Measurements from ENCODE around the gene PAQR6. TPM values are rescaled to one million over a fixed set of nuclear protein-coding genes. Genes with fewer than 3 reads are reported as not detected.

Gene PAQR6
- total RNA-seq, 4 donors from 2014 or later = 4.5 to 18.5 (median 7.2) TPM

GRCh38 chr1:156257711-156258110, 9.9 kb upstream of the PAQR6 start:
- peaks cover 7% of the 10 kb centered on the region for H3K4me1 ChIP-seq
- no peak for DNase-seq (ENCODE audit: low spot score in 2 of 2)
- H3K27ac ChIP-seq = no peak overlapping the region
- no peaks in the 10 kb centered on the region for H3K9me3 ChIP-seq
- no peaks in the 10 kb centered on the region for H3K27me3 ChIP-seq
- 52% methylated on average over 2 of the region's 2 CpGs for WGBS
- TF ChIP-seq POLR2AphosphoS5 (IDR thresholded peaks at IDR 0.05) (no peak), EP300 (IDR thresholded peaks at IDR 0.05) (no peak), POLR2A (IDR thresholded peaks at IDR 0.05) (no peak), CTCF (IDR thresholded peaks at IDR 0.05) (no peak)
- peaks cover 92% of the 10 kb centered on the region for H3K36me3 ChIP-seq
- no peak overlapping the region for H3K4me3 ChIP-seq

GRCh38 chr1:156253634-156254033, 5.8 kb upstream of the PAQR6 start:
- Histone ChIP-seq H3K27ac (no peak overlapping the region), H3K9me3 (no peaks in the 10 kb centered on the region), H3K36me3 (peaks cover 90% of the 10 kb centered on the region), H3K4me3 (no peak overlapping the region), H3K27me3 (no peaks in the 10 kb centered on the region), H3K4me1 (peaks cover 39% of the 10 kb centered on the region)
- DNase-seq (ENCODE audit: low spot score in 2 of 2) = no peak
- WGBS = 71% methylated on average over 3 of the region's 3 CpGs
- no peak for TF ChIP-seq POLR2AphosphoS5 (IDR thresholded peaks at IDR 0.05)
- TF ChIP-seq EP300 (IDR thresholded peaks at IDR 0.05) = no peak
- TF ChIP-seq POLR2A (IDR thresholded peaks at IDR 0.05) = no peak
- no peak for TF ChIP-seq CTCF (IDR thresholded peaks at IDR 0.05)

- WGBS = 46% methylated on average over 3 of the region's 3 CpGs
- peaks cover 69% of the 10 kb centered on the region for H3K36me3 ChIP-seq
Measured at GRCh38 chr1:156251527-156251926, 3.7 kb upstream of the PAQR6 start.

GRCh38 chr1:156249593-156249992, 1.7 kb upstream of the PAQR6 start:
- Histone ChIP-seq H3K27ac (no peak overlapping the region), H3K27me3 (peaks cover 6% of the 10 kb centered on the region), H3K9me3 (no peaks in the 10 kb centered on the region), H3K4me1 (peaks cover 77% of the 10 kb centered on the region), H3K4me3 (no peak overlapping the region), H3K36me3 (peaks cover 56% of the 10 kb centered on the region)
- no peak for DNase-seq (ENCODE audit: low spot score in 2 of 2)
- 60% methylated on average over 5 of the region's 5 CpGs for WGBS
- TF ChIP-seq CTCF (IDR thresholded peaks at IDR 0.05) (no peak), EP300 (IDR thresholded peaks at IDR 0.05) (no peak), POLR2AphosphoS5 (IDR thresholded peaks at IDR 0.05) (no peak), POLR2A (IDR thresholded peaks at IDR 0.05) (no peak)

More at GRCh38 chr1:156251527-156251926, 3.7 kb upstream of the PAQR6 start:
- TF ChIP-seq POLR2A (IDR thresholded peaks at IDR 0.05) (no peak), EP300 (IDR thresholded peaks at IDR 0.05) (no peak), POLR2AphosphoS5 (IDR thresholded peaks at IDR 0.05) (no peak), CTCF (IDR thresholded peaks at IDR 0.05) (no peak)
- Histone ChIP-seq H3K27ac (no peak overlapping the region), H3K27me3 (no peaks in the 10 kb centered on the region), H3K9me3 (no peaks in the 10 kb centered on the region), H3K4me3 (no peak overlapping the region), H3K4me1 (peaks cover 58% of the 10 kb centered on the region)
- DNase-seq (ENCODE audit: low spot score in 2 of 2) = no peak

- no peak for TF ChIP-seq POLR2A (IDR thresholded peaks at IDR 0.05)
- TF ChIP-seq EP300 (IDR thresholded peaks at IDR 0.05) = no peak
- TF ChIP-seq POLR2AphosphoS5 (IDR thresholded peaks at IDR 0.05) = no peak
- no peak for TF ChIP-seq CTCF (IDR thresholded peaks at IDR 0.05)
- H3K27ac ChIP-seq = peak overlapping the region; percentile 38
- peaks cover 83% of the 10 kb centered on the region for H3K4me1 ChIP-seq
- DNase-seq (ENCODE audit: low spot score in 2 of 2) = no peak
- no peaks in the 10 kb centered on the region for H3K9me3 ChIP-seq
- WGBS = 59% methylated on average over 4 of the region's 4 CpGs
- peaks cover 6% of the 10 kb centered on the region for H3K27me3 ChIP-seq
- peaks cover 44% of the 10 kb centered on the region for H3K36me3 ChIP-seq
- H3K4me3 ChIP-seq = no peak overlapping the region
Measured at GRCh38 chr1:156248323-156248683, 447 bp upstream of the PAQR6 start.
